GM06990 (cell line): ENCODE measurements around the gene ASIC3.

ENCODE experiments used
- DNase-seq: peaks from one replicate; pipeline ENCODE4 v3.0.0-alpha.2; 2011; ENCODE audit not compliant: insufficient read length; ENCODE audit errors: extremely low read depth
- H3K27me3 ChIP-seq: replicated peaks from 2 replicates; pipeline ENCODE4 v1.6.0; 2011; ENCODE audit warnings: low read length; ENCODE audit not compliant: control insufficient read depth, insufficient read depth
- H3K36me3 ChIP-seq: 2 replicates; pipeline ENCODE4 v1.5.1; 2011; ENCODE audit warnings: low read length; ENCODE audit not compliant: control insufficient read depth, insufficient read depth
- H3K4me3 ChIP-seq: replicated peaks from 2 replicates; pipeline ENCODE4 v1.5.1; 2011; ENCODE audit warnings: low read depth, mild to moderate bottlenecking, control low read depth, low read length
- CTCF ChIP-seq: IDR thresholded peaks from 2 replicates; pipeline ENCODE4 v1.5.1; 2011; ENCODE audit warnings: low read length, control low read depth, mild to moderate bottlenecking, inconsistent platforms; ENCODE audit not compliant: insufficient read depth, poor library complexity, severe bottlenecking

The ASIC3 gene

GRCh38 chr7:151077705-151078232, 29.4 kb downstream of the ASIC3 start:
- TF ChIP-seq CTCF = no peak
- Histone ChIP-seq H3K4me3 (no peak overlapping the region), H3K36me3 (peaks cover 39% of the 10 kb centered on the region), H3K27me3 (no peaks in the 10 kb centered on the region)
- no peak for DNase-seq

- no peak for TF ChIP-seq CTCF
- no peak for DNase-seq
- H3K27me3 ChIP-seq = no peaks in the 10 kb centered on the region
- H3K36me3 ChIP-seq = peaks cover 39% of the 10 kb centered on the region
- H3K4me3 ChIP-seq = no peak overlapping the region
Measured at GRCh38 chr7:151078233-151079040, 30.1 kb downstream of the ASIC3 start.

- no peak for TF ChIP-seq CTCF
- H3K36me3 ChIP-seq = peaks cover 32% of the 10 kb centered on the region
Measured at GRCh38 chr7:151079199-151079910, 31.0 kb downstream of the ASIC3 start.

GRCh38 chr7:151080067-151080521, 31.8 kb downstream of the ASIC3 start:
- DNase-seq = no peak
- no peak for TF ChIP-seq CTCF
- Histone ChIP-seq H3K36me3 (peaks cover 28% of the 10 kb centered on the region), H3K4me3 (peak overlapping the region; percentile 94), H3K27me3 (no peaks in the 10 kb centered on the region)

More at GRCh38 chr7:151079199-151079910, 31.0 kb downstream of the ASIC3 start:
- DNase-seq = no peak
- Histone ChIP-seq H3K4me3 (peak overlapping the region; percentile 94), H3K27me3 (no peaks in the 10 kb centered on the region)

GRCh38 chr7:151080522-151081169, 32.3 kb downstream of the ASIC3 start, which contains the start of gene FASTK:
FASTK (minus strand) TSS chr7:151080809; CDS start chr7:151080766, 43 bp downstream.
- no peak for TF ChIP-seq CTCF
- DNase-seq = peak; percentile 90

More at GRCh38 chr7:151080522-151081169, 32.3 kb downstream of the ASIC3 start, which contains the start of gene FASTK:
- Histone ChIP-seq H3K27me3 (no peaks in the 10 kb centered on the region), H3K36me3 (peaks cover 23% of the 10 kb centered on the region), H3K4me3 (peak within 1 kb of the TSS; percentile 94)
